Mammary epithelial cell (primary cell): Measurements from ENCODE around the gene NOTCH1.

Experiments
- EZH2 ChIP-seq: IDR thresholded peaks from 2 replicates; pipeline ENCODE4 v1.6.1; 2012; ENCODE audit warnings: low read length, inconsistent platforms, borderline replicate concordance
- TF ChIP-seq, protein P1 (sequence below), 2 donors: IDR thresholded peaks in 1 of 2; conservative IDR thresholded peaks in 1 of 2; 2 replicates each; pipeline ENCODE4 v1.5.1; 2011 to 2012; ENCODE audit warnings: inconsistent platforms in 2 of 2, low read length in 2 of 2, mild to moderate bottlenecking in 2 of 2, control low read depth in 1 of 2, low read depth in 1 of 2; ENCODE audit not compliant: insufficient read depth in 1 of 2; ENCODE audit errors: extremely low read depth in 1 of 2

- TF ChIP-seq, protein P1, sequence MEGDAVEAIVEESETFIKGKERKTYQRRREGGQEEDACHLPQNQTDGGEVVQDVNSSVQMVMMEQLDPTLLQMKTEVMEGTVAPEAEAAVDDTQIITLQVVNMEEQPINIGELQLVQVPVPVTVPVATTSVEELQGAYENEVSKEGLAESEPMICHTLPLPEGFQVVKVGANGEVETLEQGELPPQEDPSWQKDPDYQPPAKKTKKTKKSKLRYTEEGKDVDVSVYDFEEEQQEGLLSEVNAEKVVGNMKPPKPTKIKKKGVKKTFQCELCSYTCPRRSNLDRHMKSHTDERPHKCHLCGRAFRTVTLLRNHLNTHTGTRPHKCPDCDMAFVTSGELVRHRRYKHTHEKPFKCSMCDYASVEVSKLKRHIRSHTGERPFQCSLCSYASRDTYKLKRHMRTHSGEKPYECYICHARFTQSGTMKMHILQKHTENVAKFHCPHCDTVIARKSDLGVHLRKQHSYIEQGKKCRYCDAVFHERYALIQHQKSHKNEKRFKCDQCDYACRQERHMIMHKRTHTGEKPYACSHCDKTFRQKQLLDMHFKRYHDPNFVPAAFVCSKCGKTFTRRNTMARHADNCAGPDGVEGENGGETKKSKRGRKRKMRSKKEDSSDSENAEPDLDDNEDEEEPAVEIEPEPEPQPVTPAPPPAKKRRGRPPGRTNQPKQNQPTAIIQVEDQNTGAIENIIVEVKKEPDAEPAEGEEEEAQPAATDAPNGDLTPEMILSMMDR (conservative IDR thresholded peaks at IDR 0.05 in 1 of 2, IDR thresholded peaks at IDR 0.05 in 1 of 2; ENCODE audit: extremely low read depth in 1 of 2, insufficient read depth in 1 of 2, low read depth in 1 of 2, low read length in 2 of 2): no peak
- TF ChIP-seq EZH2: no peak
These were observed 41.1 kb downstream of the NOTCH1 start for GRCh38 chr9:136504512-136505348.
